ENCODE measurements around the gene ASCL4. TPM values are rescaled to one million over a fixed set of nuclear protein-coding genes. Genes with fewer than 3 reads are reported as not detected.

ASCL4 gene
- total and polyA plus RNA-seq, 7 donors = 0.06 TPM; not detected in 6

DNA sequence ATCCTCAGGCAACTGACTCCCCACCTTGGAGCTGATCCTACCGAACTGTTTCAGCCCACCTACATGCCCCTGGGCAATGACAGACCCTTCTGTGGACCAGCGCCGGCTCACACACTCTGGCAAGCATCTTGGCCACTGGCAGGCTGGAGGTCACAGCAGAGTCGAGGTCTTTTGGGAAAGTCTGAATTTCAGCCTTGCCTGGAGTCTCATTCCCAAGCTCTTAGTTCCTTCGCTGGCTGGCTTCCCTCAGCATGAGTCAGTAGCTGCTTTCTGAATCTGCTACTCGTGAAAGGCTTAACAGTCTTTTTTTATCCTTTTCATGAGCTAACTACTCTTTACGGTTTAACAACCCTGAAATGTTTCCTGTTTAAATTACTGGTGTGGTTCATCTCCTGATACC is 44.5 kb downstream of the ASCL4 start:
- intact Hi-C loops (cut with DNase I) = no loop called here
- no peak overlapping the region for H3K27ac ChIP-seq
- no peak for DNase-seq
- H3K36me3 ChIP-seq = no peaks in the 10 kb centered on the region
- peaks cover 0 to 9% (median 6%) of the 10 kb centered on the region in 4 donors for H3K9me3 ChIP-seq
- no peak for TF ChIP-seq POLR2A (IDR thresholded peaks at IDR 0.05)
- TF ChIP-seq, protein P1, sequence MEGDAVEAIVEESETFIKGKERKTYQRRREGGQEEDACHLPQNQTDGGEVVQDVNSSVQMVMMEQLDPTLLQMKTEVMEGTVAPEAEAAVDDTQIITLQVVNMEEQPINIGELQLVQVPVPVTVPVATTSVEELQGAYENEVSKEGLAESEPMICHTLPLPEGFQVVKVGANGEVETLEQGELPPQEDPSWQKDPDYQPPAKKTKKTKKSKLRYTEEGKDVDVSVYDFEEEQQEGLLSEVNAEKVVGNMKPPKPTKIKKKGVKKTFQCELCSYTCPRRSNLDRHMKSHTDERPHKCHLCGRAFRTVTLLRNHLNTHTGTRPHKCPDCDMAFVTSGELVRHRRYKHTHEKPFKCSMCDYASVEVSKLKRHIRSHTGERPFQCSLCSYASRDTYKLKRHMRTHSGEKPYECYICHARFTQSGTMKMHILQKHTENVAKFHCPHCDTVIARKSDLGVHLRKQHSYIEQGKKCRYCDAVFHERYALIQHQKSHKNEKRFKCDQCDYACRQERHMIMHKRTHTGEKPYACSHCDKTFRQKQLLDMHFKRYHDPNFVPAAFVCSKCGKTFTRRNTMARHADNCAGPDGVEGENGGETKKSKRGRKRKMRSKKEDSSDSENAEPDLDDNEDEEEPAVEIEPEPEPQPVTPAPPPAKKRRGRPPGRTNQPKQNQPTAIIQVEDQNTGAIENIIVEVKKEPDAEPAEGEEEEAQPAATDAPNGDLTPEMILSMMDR (IDR thresholded peaks at IDR 0.05) = no peak
- TF ChIP-seq EP300 (IDR thresholded peaks at IDR 0.05) = no peak
- TF ChIP-seq POLR2AphosphoS5 (IDR thresholded peaks at IDR 0.05) = no peak
- H3K4me3 ChIP-seq = no peak overlapping the region
- H3K4me1 ChIP-seq = peaks cover 0 to 8% (median 4%) of the 10 kb centered on the region in 4 donors
- 59 to 66% methylated on average over 7 of the region's 7 CpGs for WGBS, 2 donors
- H3K27me3 ChIP-seq = no peaks in the 10 kb centered on the region

DNA sequence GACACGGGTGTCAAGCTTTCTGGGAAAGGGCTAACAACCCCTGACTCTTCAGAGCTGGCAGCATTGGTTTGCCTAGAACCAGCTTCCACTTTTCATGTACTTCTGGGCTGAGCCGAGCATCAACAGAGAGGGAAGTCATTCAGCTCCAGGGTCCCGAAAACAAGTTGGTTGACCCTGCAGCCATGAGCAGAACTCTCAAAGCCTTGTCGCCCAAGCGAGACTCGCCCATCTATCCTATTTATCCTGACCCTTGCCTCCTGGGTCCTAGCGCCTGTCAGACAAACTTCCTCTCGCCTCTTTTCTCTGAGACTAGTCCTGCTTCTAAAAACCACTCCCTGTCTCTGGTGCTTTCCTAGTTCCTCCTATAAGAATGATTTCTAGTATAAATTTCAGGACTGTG is 47.9 kb downstream of the ASCL4 start:
- 30 to 36% methylated on average over 8 of the region's 8 CpGs for WGBS, 2 donors
- Histone ChIP-seq H3K4me3 (no peak overlapping the region), H3K4me1 (peaks cover 0 to 8% (median 4%) of the 10 kb centered on the region in 4 donors), H3K27ac (no peak overlapping the region), H3K27me3 (no peaks in the 10 kb centered on the region), H3K36me3 (no peaks in the 10 kb centered on the region), H3K9me3 (peaks cover 0 to 16% (median 7%) of the 10 kb centered on the region in 4 donors)
- TF ChIP-seq EP300 (IDR thresholded peaks at IDR 0.05) (no peak), POLR2A (IDR thresholded peaks at IDR 0.05) (no peak), POLR2AphosphoS5 (IDR thresholded peaks at IDR 0.05) (no peak)
- TF ChIP-seq, protein P1 (IDR thresholded peaks at IDR 0.05) = no peak
- intact Hi-C loops (cut with DNase I) = no loop called here
- DNase-seq = no peak

Other genes with a start within 250 kb of the ASCL4 start
- gene PWP1, start 88.9 kb upstream of the ASCL4 start, total RNA-seq = 10 to 100 TPM; 49.9 to 98.3 (median 75.8) TPM
- gene PWP1, start 88.9 kb upstream of the ASCL4 start, polyA plus RNA-seq = 10 to 100 TPM; 15.3 to 31.8 (median 22.8) TPM
- gene PRDM4, start 13.6 kb upstream of the ASCL4 start, total RNA-seq = 10 to 100 TPM; 19.7 to 25.7 (median 23.0) TPM
- 10 to 100 TPM; 15.6 to 19.4 (median 18.7) TPM for gene PRDM4, start 13.6 kb upstream of the ASCL4 start, polyA plus RNA-seq